Measurements from ENCODE around the gene VSTM1. TPM values are rescaled to one million over a fixed set of nuclear protein-coding genes. Genes with fewer than 3 reads are reported as not detected.
"Not testable (repeated sequence)": the region's sequence is repeated elsewhere in the genome, so short reads cannot be mapped to it uniquely, and the experiment has no call there.

VSTM1 gene
- total and polyA plus RNA-seq, 2 donors (not counting 3 experiments of a cell fraction or from before 2014, with no cell fraction given), result not detected

GRCh38 chr19:54095859-54096616 lies 32.3 kb upstream of the VSTM1 start:
- peak; percentile 34 for DNase-seq (ENCODE audit: low read depth, low spot score)
- dilution Hi-C loops (cut with MboI; ENCODE audit: extremely low pct_ligation_motif_present, low sequenced_read_pairs), result not testable (repeated sequence)

GRCh38 chr19:54095136-54095858 lies 31.6 kb upstream of the VSTM1 start:
- Histone ChIP-seq H3K4me3 (replicated peaks in 1 of 3; ENCODE audit: insufficient read depth in 1 of 3, low read depth in 1 of 3, low read length in 3 of 3) (no peak overlapping the region), H3K4me1 (ENCODE audit: control insufficient read depth, extremely low read depth, insufficient read depth, low read length) (no peaks in the 10 kb centered on the region), H3K36me3 (ENCODE audit: control insufficient read depth in 2 of 2, extremely low read depth in 1 of 2, insufficient read depth in 2 of 2, low read length in 2 of 2) (no peaks in the 10 kb centered on the region), H3K4me2 (ENCODE audit: insufficient read depth, low read length) (peak overlapping the region; percentile 49), H3K9me3 (replicated peaks; ENCODE audit: control insufficient read depth, insufficient read depth, low read length) (no peaks in the 10 kb centered on the region), H2AFZ (ENCODE audit: low read depth, low read length) (peak overlapping the region; percentile 66), H3K9me1 (replicated peaks; ENCODE audit: control insufficient read depth, extremely low read depth, insufficient read depth, low read length) (no peaks in the 10 kb centered on the region), H3K9ac (replicated peaks; ENCODE audit: extremely low read depth, insufficient read depth, low read length) (no peak overlapping the region), H4K20me1 (replicated peaks; ENCODE audit: control insufficient read depth, extremely low read depth, insufficient read depth, low read length) (no peaks in the 10 kb centered on the region), H3K27ac (ENCODE audit: insufficient read depth, low read depth, low read length) (no peak overlapping the region), H3K27me3 (ENCODE audit: control insufficient read depth in 2 of 2, insufficient read depth in 2 of 2, low read length in 2 of 2) (no peaks in the 10 kb centered on the region), H3K79me2 (ENCODE audit: control insufficient read depth, insufficient read depth, low read length) (no peaks in the 10 kb centered on the region)
- ChIA-PET CTCF (interaction anchor here (0.6 to 4.2 kb wide), 11 partner anchors 8 to 320 kb away, joined by 3 to 27 read pairs (median 4); no protein-coding TSS in a partner anchor), POLR2A (no interaction called here)
- TF ChIP-seq EZH2 (IDR thresholded peaks at IDR 0.05; ENCODE audit: borderline replicate concordance, low read depth, low read length, severe bottlenecking), result no peak
- intact Hi-C loops (cut with micrococcal nuclease), result loop anchor here (5.0 kb wide), 1 partner anchor 188 kb away; the partner anchor contains the start of gene CACNG7
- BruUV-seq (replicated peaks), result no TSS peak
- no peak for FAIRE-seq
- dilution Hi-C loops (cut with MboI; ENCODE audit: extremely low pct_ligation_motif_present, low sequenced_read_pairs), result no loop called here
- no peak for DNase-seq (ENCODE audit: low read depth, low spot score)

More at GRCh38 chr19:54095859-54096616, 32.3 kb upstream of the VSTM1 start:
- intact Hi-C loops (cut with micrococcal nuclease), result loop anchor here (1.0 to 5.0 kb wide), 2 partner anchors 189 to 288 kb away; partner anchors contain the start of gene CACNG7
- peak overlapping the region; percentile 66 for H2AFZ ChIP-seq (ENCODE audit: low read depth, low read length)
- H3K9me1 ChIP-seq (replicated peaks; ENCODE audit: control insufficient read depth, extremely low read depth, insufficient read depth, low read length); POLR2A ChIA-PET; H3K36me3 ChIP-seq (ENCODE audit: control insufficient read depth in 2 of 2, extremely low read depth in 1 of 2, insufficient read depth in 2 of 2, low read length in 2 of 2); H3K9me3 ChIP-seq (replicated peaks; ENCODE audit: control insufficient read depth, insufficient read depth, low read length); H3K27ac ChIP-seq (ENCODE audit: insufficient read depth, low read depth, low read length); H3K4me1 ChIP-seq (ENCODE audit: control insufficient read depth, extremely low read depth, insufficient read depth, low read length); H3K27me3 ChIP-seq (ENCODE audit: control insufficient read depth in 2 of 2, insufficient read depth in 2 of 2, low read length in 2 of 2); BruUV-seq (replicated peaks); H3K9ac ChIP-seq (replicated peaks; ENCODE audit: extremely low read depth, insufficient read depth, low read length); H4K20me1 ChIP-seq (replicated peaks; ENCODE audit: control insufficient read depth, extremely low read depth, insufficient read depth, low read length); H3K79me2 ChIP-seq (ENCODE audit: control insufficient read depth, insufficient read depth, low read length): not testable (repeated sequence)
- CTCF ChIA-PET, result interaction anchor here (0.6 to 4.2 kb wide), 10 partner anchors 9 to 321 kb away, joined by 3 to 27 read pairs (median 4); no protein-coding TSS in a partner anchor
- H3K4me2 ChIP-seq (ENCODE audit: insufficient read depth, low read length), result peak overlapping the region; percentile 49
- H3K4me3 ChIP-seq (replicated peaks in 1 of 3; ENCODE audit: insufficient read depth in 1 of 3, low read depth in 1 of 3, low read length in 3 of 3), result peak overlapping the region in 1 of 3 experiments; percentile 6
- peak; percentile 45 for TF ChIP-seq EZH2 (IDR thresholded peaks at IDR 0.05; ENCODE audit: borderline replicate concordance, low read depth, low read length, severe bottlenecking)
- peak; percentile 32 for TF ChIP-seq MAX (IDR thresholded peaks at IDR 0.05; ENCODE audit: insufficient read depth, insufficient read length)
- FAIRE-seq, result peak; percentile 40
